ENCODE data around the gene SHFL. TPM values are rescaled to one million over a fixed set of nuclear protein-coding genes. Genes with fewer than 3 reads are reported as not detected.

SHFL gene
- total and polyA plus RNA-seq, 2 of the 8 experiments (the other 6 are each of a cell fraction or from before 2014, with no cell fraction given), result 25.3 to 37.1 TPM

DNA sequence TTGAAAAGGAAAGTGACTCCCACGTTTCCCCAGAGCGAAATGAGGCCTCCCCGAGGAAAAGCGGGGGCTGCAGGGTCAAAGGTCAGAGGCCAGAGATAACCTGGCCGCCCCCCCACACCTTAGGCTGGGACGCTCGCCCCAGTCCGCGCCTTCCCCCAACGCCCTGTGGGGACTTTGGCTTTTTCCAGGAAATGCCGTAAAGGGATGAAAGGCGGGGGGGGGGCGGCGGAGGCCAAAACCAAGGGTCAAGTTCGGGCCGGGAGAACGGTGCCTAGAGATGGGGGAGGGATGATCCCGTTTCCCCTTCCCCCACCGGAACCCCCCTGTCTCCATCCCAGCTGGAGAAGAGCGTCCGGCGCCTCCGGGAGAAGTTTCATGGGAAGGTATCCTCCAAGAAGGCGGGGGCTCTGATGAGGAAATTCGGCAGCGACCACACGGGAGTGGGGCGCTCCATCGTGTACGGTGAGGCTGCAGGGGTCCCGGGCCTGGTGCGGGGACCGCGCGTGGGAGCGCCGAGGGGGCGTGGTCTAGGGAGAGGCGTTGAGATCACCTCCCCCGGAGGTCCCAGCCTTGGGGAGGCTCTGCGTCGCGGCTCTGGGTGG is 575 bp downstream of the SHFL start:
- H2BK12ac ChIP-seq (ENCODE audit: low read depth, low read length), result no peak overlapping the region
- H2BK15ac ChIP-seq (ENCODE audit: low read length), result no peak overlapping the region
- peak overlapping the region; percentile 48 for H3K18ac ChIP-seq (ENCODE audit: extremely low read depth, low read length)
- no peak overlapping the region for H3K56ac ChIP-seq (replicated peaks; ENCODE audit: insufficient read length, low read depth, low read length)
- H2BK120ac ChIP-seq (replicated peaks; ENCODE audit: low read depth, low read length), result no peak overlapping the region
- no peak overlapping the region for H2BK5ac ChIP-seq (ENCODE audit: low read depth, low read length)
- peaks cover 0 to 3% of the 10 kb centered on the region in 2 experiments for H4K20me1 ChIP-seq (replicated peaks in 1 of 2; ENCODE audit: control insufficient read depth in 1 of 2, insufficient read depth in 2 of 2, low read length in 2 of 2)
- H4K91ac ChIP-seq (replicated peaks; ENCODE audit: insufficient read length, low read length), result no peak overlapping the region
- ChIA-PET POLR2A (ENCODE audit: partially characterized antibody) (interaction anchor here (1.7 to 15.1 kb wide), 2 partner anchors 10 to 26 kb away, joined by 3 to 240 read pairs; partner anchors contain the start of genes P2RY11 and PPAN), CTCF (ENCODE audit: partially characterized antibody) (no interaction called here)
- FAIRE-seq (no peak), DNase-seq (ENCODE audit: low read depth in 1 of 2, low spot score in 2 of 2) (peak in 1 of 2 experiments; percentile 61)
- H4K5ac ChIP-seq (ENCODE audit: insufficient read length, low read depth, low read length), result peak overlapping the region; percentile 59
- no peaks in the 10 kb centered on the region for H3K79me2 ChIP-seq (ENCODE audit: control insufficient read depth in 1 of 2, insufficient read depth in 2 of 2, low read length in 2 of 2)
- H3K27me3 ChIP-seq (replicated peaks in 1 of 4; ENCODE audit: control insufficient read depth in 3 of 4, extremely low read depth in 1 of 4, insufficient read depth in 3 of 4, low read length in 3 of 4), result peaks cover 0 to 2% (median 0%) of the 10 kb centered on the region in 4 experiments; a peak in 1 of 7 replicates
- H3K23ac ChIP-seq (ENCODE audit: insufficient read length), result no peak overlapping the region
- peak overlapping the region; percentile 71 for H3K4me2 ChIP-seq (ENCODE audit: insufficient read depth in 1 of 2, low read depth in 2 of 2, low read length in 2 of 2)
- no peak overlapping the region for H2AFZ ChIP-seq (ENCODE audit: low read length)
- no peaks in the 10 kb centered on the region for H3K79me1 ChIP-seq (ENCODE audit: low read depth, low read length)
- TF ChIP-seq KDM1A (IDR thresholded peaks at IDR 0.05; ENCODE audit: borderline replicate concordance, low read length), result 0 out of 2 replicates have a peak, but pooled peaks have one; percentile 30
- no peak for TF ChIP-seq CBX8 (IDR thresholded peaks at IDR 0.05; ENCODE audit: borderline replicate concordance, low read depth, low read length)
- 0 out of 2 replicates have a peak, but pooled peaks have one; percentile 4 for TF ChIP-seq SP4 (IDR thresholded peaks at IDR 0.05; ENCODE audit: low read length)
- TF ChIP-seq RXRA (IDR thresholded peaks at IDR 0.05; ENCODE audit: insufficient read depth, low read depth, low read length), result 0 out of 2 replicates have a peak, but pooled peaks have one; percentile 78
- no peak for TF ChIP-seq ATF2 (IDR thresholded peaks at IDR 0.05; ENCODE audit: low read length)
- TF ChIP-seq PHF8 (conservative IDR thresholded peaks at IDR 0.05; ENCODE audit: low read depth, low read length), result peak; percentile 10; the same call in 1 of the 2 replicates
- no peak overlapping the region for H3K27ac ChIP-seq (ENCODE audit: low read depth, low read length)
- peak overlapping the region in 3 of 4 experiments; percentile 1 to 31 (median 25); a peak in 4 of 7 replicates for H3K9ac ChIP-seq (replicated peaks in 1 of 4; ENCODE audit: extremely low read depth in 1 of 4, low read depth in 3 of 4, low read length in 3 of 4)
- H3K9me3 ChIP-seq (ENCODE audit: insufficient read depth in 2 of 2, low read depth in 1 of 2, low read length in 1 of 2), result no peaks in the 10 kb centered on the region
- H3K4ac ChIP-seq (replicated peaks; ENCODE audit: insufficient read length, low read depth, low read length), result no peak overlapping the region
- H3K4me1 ChIP-seq (replicated peaks in 1 of 4; ENCODE audit: control insufficient read depth in 3 of 4, insufficient read depth in 4 of 4, low read length in 3 of 4), result peaks cover 0 to 4% (median 3%) of the 10 kb centered on the region in 4 experiments; a peak in 4 of 7 replicates
- 1% methylated on average over 27 of the region's 43 CpGs; no CpG with 5 or more reads in 1 of the 2 experiments for WGBS, 2 experiments (ENCODE audit: extremely low coverage in 1 of 2, insufficient coverage in 1 of 2, insufficient read length in 1 of 2, insufficient replicate concordance in 2 of 2, low coverage in 1 of 2, low lambda C conversion rate in 2 of 2, missing lambda C conversion rate in 1 of 2)
- no peak overlapping the region for H3K14ac ChIP-seq (ENCODE audit: insufficient read length)
- peaks cover 13% of the 10 kb centered on the region; the same call in 1 of the 2 replicates for H3K23me2 ChIP-seq (ENCODE audit: low read depth, low read length)
- H3K36me3 ChIP-seq (ENCODE audit: control insufficient read depth in 2 of 4, insufficient read depth in 4 of 4, low read length in 3 of 4), result peaks cover 0 to 3% (median 1%) of the 10 kb centered on the region in 4 experiments; a peak in 1 of 8 replicates
- peak overlapping the region; percentile 81 to 92 (median 87) for H3K4me3 ChIP-seq (ENCODE audit: extremely low read depth in 1 of 4, insufficient read depth in 2 of 4, low read depth in 3 of 4, low read length in 4 of 4)
- no peak overlapping the region for H2BK20ac ChIP-seq (ENCODE audit: low read length)
- H2AK5ac ChIP-seq (ENCODE audit: low read depth, low read length), result no peak overlapping the region
- H4K8ac ChIP-seq (ENCODE audit: extremely low read depth, insufficient read depth, low read length), result peak overlapping the region; percentile 86
